H9 (cell line): ENCODE measurements around the gene OSTN. TPM values are rescaled to one million over a fixed set of nuclear protein-coding genes. Genes with fewer than 3 reads are reported as not detected.

Source experiments
- DNase-seq: peaks from one replicate; pipeline ENCODE4 v3.0.0-alpha.2; 2017
- H2AFZ ChIP-seq: one replicate; pipeline ENCODE4 v1.6.1; 2013; ENCODE audit warnings: mild to moderate bottlenecking, low read length, control low read depth, moderate library complexity
- H2AK5ac ChIP-seq: 2 replicates; pipeline ENCODE4 v1.6.1; 2013; ENCODE audit warnings: low read length, control low read depth, mixed read lengths; ENCODE audit not compliant: insufficient read length
- H2BK120ac ChIP-seq: one replicate; pipeline ENCODE4 v1.6.1; 2013; ENCODE audit warnings: low read depth, mild to moderate bottlenecking, low read length, control low read depth, inconsistent platforms; ENCODE audit not compliant: poor library complexity, severe bottlenecking
- H2BK12ac ChIP-seq: 2 replicates; pipeline ENCODE4 v1.6.1; 2013; ENCODE audit warnings: low read length, control low read depth, mixed read lengths, low read depth; ENCODE audit not compliant: insufficient read length
- H2BK15ac ChIP-seq: 2 replicates; pipeline ENCODE4 v1.6.1; 2013; ENCODE audit warnings: low read depth, low read length, control low read depth
- H2BK20ac ChIP-seq: one replicate; pipeline ENCODE4 v1.6.1; 2013; ENCODE audit warnings: low read depth, mild to moderate bottlenecking, low read length, control low read depth, inconsistent platforms; ENCODE audit not compliant: poor library complexity, severe bottlenecking
- H2BK5ac ChIP-seq: 2 replicates; pipeline ENCODE4 v1.6.1; 2013; ENCODE audit warnings: low read length, control low read depth, mixed read lengths; ENCODE audit not compliant: insufficient read length
- H3K14ac ChIP-seq: 2 replicates; pipeline ENCODE4 v1.6.1; 2013; ENCODE audit warnings: low read length, control low read depth; ENCODE audit not compliant: insufficient read depth
- H3K18ac ChIP-seq: 2 replicates; pipeline ENCODE4 v1.6.1; 2013; ENCODE audit warnings: low read depth, mild to moderate bottlenecking, mixed read lengths, low read length, control low read depth; ENCODE audit not compliant: insufficient read length
- H3K23ac ChIP-seq: 2 replicates; pipeline ENCODE4 v1.6.1; 2013; ENCODE audit warnings: low read length, control low read depth, mixed read lengths, low read depth; ENCODE audit not compliant: insufficient read length
- H3K23me2 ChIP-seq: 2 replicates; pipeline ENCODE4 v1.6.1; 2013; ENCODE audit warnings: low read depth, mild to moderate bottlenecking, mixed read lengths, low read length, control low read depth; ENCODE audit not compliant: insufficient read length, poor library complexity, severe bottlenecking
- H3K27ac ChIP-seq: 2 replicates; pipeline ENCODE4 v1.5.1; 2013; ENCODE audit warnings: low read length, control low read depth, mixed read lengths, low read depth; ENCODE audit not compliant: insufficient read length
- H3K27me3 ChIP-seq: 2 replicates; pipeline ENCODE4 v1.6.1; 2013; ENCODE audit warnings: low read length, control low read depth, inconsistent platforms; ENCODE audit not compliant: insufficient read depth
- H3K4ac ChIP-seq: 2 replicates; pipeline ENCODE4 v1.6.1; 2013; ENCODE audit warnings: low read depth, mild to moderate bottlenecking, control low read depth, inconsistent platforms, low read length, moderate library complexity
- H3K4me1 ChIP-seq: 2 replicates; pipeline ENCODE4 v1.6.1; 2013; ENCODE audit warnings: low read length, control low read depth, inconsistent platforms; ENCODE audit not compliant: insufficient read depth
- H3K4me2 ChIP-seq: 2 replicates; pipeline ENCODE4 v1.6.1; 2013; ENCODE audit warnings: low read length, control low read depth, mixed read lengths; ENCODE audit not compliant: insufficient read length, insufficient read depth
- H3K56ac ChIP-seq: 2 replicates; pipeline ENCODE4 v1.6.1; 2013; ENCODE audit warnings: low read depth, mild to moderate bottlenecking, mixed read lengths, low read length, control low read depth; ENCODE audit not compliant: insufficient read length
- H3K79me1 ChIP-seq: 2 replicates; pipeline ENCODE4 v1.6.1; 2013; ENCODE audit warnings: low read depth, mild to moderate bottlenecking, moderate library complexity, low read length, control low read depth, inconsistent platforms; ENCODE audit not compliant: insufficient read depth, poor library complexity, severe bottlenecking
- H3K79me2 ChIP-seq: 2 replicates; pipeline ENCODE4 v1.6.1; 2013; ENCODE audit warnings: low read length, control low read depth, inconsistent platforms; ENCODE audit not compliant: insufficient read depth
- H3K9ac ChIP-seq: 2 replicates; pipeline ENCODE4 v1.6.1; 2013; ENCODE audit warnings: low read length, control low read depth, mixed read lengths; ENCODE audit not compliant: insufficient read length; ENCODE audit errors: extremely low read depth
- H3K9me3 ChIP-seq: one replicate; pipeline ENCODE4 v1.6.1; 2013; ENCODE audit warnings: low read depth, low read length, inconsistent platforms; ENCODE audit not compliant: control insufficient read depth
- H3T11ph ChIP-seq: one replicate; pipeline ENCODE4 v1.6.1; 2013; ENCODE audit warnings: mild to moderate bottlenecking, low read length, control low read depth, inconsistent platforms
- H4K20me1 ChIP-seq: one replicate; pipeline ENCODE4 v1.6.1; 2013; ENCODE audit not compliant: control insufficient read depth, insufficient read length, insufficient read depth
- H4K5ac ChIP-seq: 2 replicates; pipeline ENCODE4 v1.6.1; 2013; ENCODE audit warnings: low read depth, mild to moderate bottlenecking, mixed read lengths, low read length, control low read depth; ENCODE audit not compliant: insufficient read length
- H4K8ac ChIP-seq: replicated peaks from 2 replicates; pipeline ENCODE4 v1.6.1; 2013; ENCODE audit warnings: low read length, control low read depth, mixed read lengths, low read depth; ENCODE audit not compliant: insufficient read length
- H4K91ac ChIP-seq: 2 replicates; pipeline ENCODE4 v1.6.1; 2013; ENCODE audit warnings: low read depth, mild to moderate bottlenecking, moderate library complexity, mixed read lengths, low read length, control low read depth; ENCODE audit not compliant: insufficient read length
- H3K27ac Mint-ChIP-seq, 3 experiments: 2 replicates in 2 of 3; 3 replicates in 1 of 3; pipeline ENCODE4 v1.8.0; 2020 to 2021; ENCODE audit warnings: mixed read lengths in 3 of 3, mild to moderate bottlenecking in 1 of 3, moderate library complexity in 1 of 3
- H3K27me3 Mint-ChIP-seq: 2 replicates; pipeline ENCODE4 v1.8.0; 2021; ENCODE audit warnings: low read depth, mild to moderate bottlenecking, moderate library complexity, mixed read lengths
- H3K36me3 Mint-ChIP-seq, 3 experiments: 2 replicates in 2 of 3; 3 replicates in 1 of 3; pipeline ENCODE4 v1.8.0; 2020 to 2021; ENCODE audit warnings: low read depth in 3 of 3, mixed read lengths in 3 of 3; ENCODE audit not compliant: insufficient read depth in 1 of 3
- H3K4me1 Mint-ChIP-seq, 2 experiments: 2 replicates each; pipeline ENCODE4 v1.8.0; 2020; ENCODE audit warnings: mixed read lengths in 2 of 2
- H3K4me3 Mint-ChIP-seq, 2 experiments: 2 replicates in 1 of 2; 3 replicates in 1 of 2; pipeline ENCODE4 v1.8.0; 2020 to 2021; ENCODE audit warnings: mild to moderate bottlenecking in 2 of 2, mixed read lengths in 2 of 2, moderate library complexity in 1 of 2
- H3K9me3 Mint-ChIP-seq, 2 experiments: 2 replicates in 1 of 2; 3 replicates in 1 of 2; pipeline ENCODE4 v1.8.0; 2020; ENCODE audit warnings: mild to moderate bottlenecking in 2 of 2, mixed read lengths in 2 of 2, moderate library complexity in 1 of 2
- total RNA-seq: library from RNA; stranded (reverse); gene quantifications from 2 replicates; pipeline ENCODE4 v1.2.1, GENCODE V29; 2021
- TF ChIP-seq, protein P1 (sequence below): fragments of 200-600 bp; sonication (generic); conservative IDR thresholded peaks from 3 replicates; pipeline ENCODE4 v1.8.0; 2021; ENCODE audit warnings: antibody characterized with exemption, mild to moderate bottlenecking

The OSTN gene
- total RNA-seq, 1 experiment from 2014 or later: 0.07 TPM

DNA sequence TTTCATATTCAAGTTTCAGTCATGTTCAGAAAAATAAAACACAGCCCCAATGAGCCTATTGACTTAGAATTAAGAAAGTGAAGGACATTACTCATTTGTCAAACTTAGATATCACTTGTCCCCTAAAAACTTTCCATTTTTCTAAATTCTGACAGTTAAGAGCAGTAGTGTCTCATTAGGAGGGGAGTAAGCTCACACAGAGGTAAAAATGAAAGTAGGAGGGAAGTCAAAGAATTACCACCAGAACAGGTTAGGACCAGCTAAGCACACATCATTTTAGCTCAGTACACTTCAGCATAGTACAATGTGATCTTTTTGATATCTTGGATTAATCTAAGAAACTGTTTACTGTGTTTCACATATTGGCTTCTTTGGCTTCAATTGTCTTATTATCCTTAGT, 64.3 kb downstream of the OSTN start:
- H3K14ac ChIP-seq: no peak overlapping the region
- no peak overlapping the region for H2BK12ac ChIP-seq
- no peak overlapping the region for H3T11ph ChIP-seq
- H3K4me1 Mint-ChIP-seq: peaks cover 31 to 53% of the 10 kb centered on the region in 2 experiments
- H2BK20ac ChIP-seq: no peak overlapping the region
- DNase-seq: no peak
- H3K27me3 Mint-ChIP-seq: no peaks in the 10 kb centered on the region
- no peak overlapping the region for H3K23ac ChIP-seq
- no peak overlapping the region for H3K9ac ChIP-seq
- H4K5ac ChIP-seq: no peak overlapping the region
- TF ChIP-seq, protein P1, sequence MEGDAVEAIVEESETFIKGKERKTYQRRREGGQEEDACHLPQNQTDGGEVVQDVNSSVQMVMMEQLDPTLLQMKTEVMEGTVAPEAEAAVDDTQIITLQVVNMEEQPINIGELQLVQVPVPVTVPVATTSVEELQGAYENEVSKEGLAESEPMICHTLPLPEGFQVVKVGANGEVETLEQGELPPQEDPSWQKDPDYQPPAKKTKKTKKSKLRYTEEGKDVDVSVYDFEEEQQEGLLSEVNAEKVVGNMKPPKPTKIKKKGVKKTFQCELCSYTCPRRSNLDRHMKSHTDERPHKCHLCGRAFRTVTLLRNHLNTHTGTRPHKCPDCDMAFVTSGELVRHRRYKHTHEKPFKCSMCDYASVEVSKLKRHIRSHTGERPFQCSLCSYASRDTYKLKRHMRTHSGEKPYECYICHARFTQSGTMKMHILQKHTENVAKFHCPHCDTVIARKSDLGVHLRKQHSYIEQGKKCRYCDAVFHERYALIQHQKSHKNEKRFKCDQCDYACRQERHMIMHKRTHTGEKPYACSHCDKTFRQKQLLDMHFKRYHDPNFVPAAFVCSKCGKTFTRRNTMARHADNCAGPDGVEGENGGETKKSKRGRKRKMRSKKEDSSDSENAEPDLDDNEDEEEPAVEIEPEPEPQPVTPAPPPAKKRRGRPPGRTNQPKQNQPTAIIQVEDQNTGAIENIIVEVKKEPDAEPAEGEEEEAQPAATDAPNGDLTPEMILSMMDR: no peak
- H2BK120ac ChIP-seq: no peak overlapping the region
- H3K27me3 ChIP-seq: no peaks in the 10 kb centered on the region
- no peak overlapping the region for H2BK15ac ChIP-seq
- H3K27ac Mint-ChIP-seq: no peak overlapping the region
- H3K4ac ChIP-seq: no peak overlapping the region
- no peak overlapping the region for H2BK5ac ChIP-seq
- no peaks in the 10 kb centered on the region for H3K36me3 Mint-ChIP-seq
- peaks cover 5% of the 10 kb centered on the region; the same call in 1 of the 2 replicates for H3K4me1 ChIP-seq
- no peaks in the 10 kb centered on the region for H3K79me1 ChIP-seq
- H2AFZ ChIP-seq: no peak overlapping the region
- H3K27ac ChIP-seq: no peak overlapping the region
- no peak overlapping the region for H4K8ac ChIP-seq
- no peak overlapping the region for H3K4me3 Mint-ChIP-seq
- no peak overlapping the region for H4K91ac ChIP-seq
- no peak overlapping the region for H2AK5ac ChIP-seq
- H3K79me2 ChIP-seq: no peaks in the 10 kb centered on the region
- no peaks in the 10 kb centered on the region for H4K20me1 ChIP-seq
- no peaks in the 10 kb centered on the region for H3K9me3 Mint-ChIP-seq
- H3K23me2 ChIP-seq: no peaks in the 10 kb centered on the region
- no peaks in the 10 kb centered on the region for H3K9me3 ChIP-seq
- H3K56ac ChIP-seq: no peak overlapping the region
- H3K18ac ChIP-seq: no peak overlapping the region
- H3K4me2 ChIP-seq: no peak overlapping the region
